HepG2 (cell line): ENCODE measurements around the gene SRC. TPM values are rescaled to one million over a fixed set of nuclear protein-coding genes. Genes with fewer than 3 reads are reported as not detected.

Source experiments
- ATAC-seq: fragments of 200-7000 bp; cut with Tn5 transposase; 3 replicates; pipeline ENCODE4 v1.9.1; 2020; ENCODE audit warnings: mild to moderate bottlenecking, moderate library complexity
- BruUV-seq: library from RNA; stranded (reverse); fragments of 400-500 nt; replicated peaks from 2 replicates; lab custom pipeline; 2021; lab: Mats Ljungman, UMichigan
- CTCF ChIA-PET: fragments of 300-600 bp; formaldehyde crosslinking; extraction: SDS; loops from one replicate; lab custom pipeline; 2021; ENCODE audit warnings: low total read pairs, inconsistent platforms, low intra/inter-chr PET ratio; lab: Yijun Ruan, JAX
- POLR2A ChIA-PET: fragments of 350-600 bp; sonication (Branson Sonifier 250); formaldehyde crosslinking; loops from one replicate; lab custom pipeline; 2020; ENCODE audit warnings: antibody characterized with exemption, inconsistent platforms; lab: Yijun Ruan, JAX
- DNase-seq: peaks from one replicate; pipeline ENCODE4 v3.0.0-alpha.2; 2015; ENCODE audit warnings: low spot score
- FAIRE-seq: peaks from 3 replicates; lab custom pipeline; 2011; peaks lifted over from hg19 to GRCh38; lab: Jason Lieb, UNC
- H2AFZ ChIP-seq: one replicate; pipeline ENCODE4 v1.6.1; 2011; ENCODE audit warnings: low read length, inconsistent platforms
- H3K27ac ChIP-seq: fragments of 300-600 bp; 3 replicates; pipeline ENCODE4 v1.8.0; 2011; ENCODE audit warnings: mixed run types, mild to moderate bottlenecking, mixed read lengths, low read length, inconsistent platforms; ENCODE audit not compliant: insufficient read depth; ENCODE audit errors: extremely low read length
- H3K27me3 ChIP-seq, 2 experiments: fragments of 200-600 bp in 1 of 2; 2 replicates in 1 of 2; 3 replicates in 1 of 2; pipeline versions ENCODE4 v1.6.0 to v1.8.0; 2011; ENCODE audit warnings: low read length in 2 of 2, mild to moderate bottlenecking in 2 of 2, moderate library complexity in 2 of 2, inconsistent platforms in 1 of 2; ENCODE audit not compliant: insufficient read depth in 2 of 2, control insufficient read depth in 1 of 2
- H3K36me3 ChIP-seq, 2 experiments: fragments of 200-600 bp in 1 of 2; replicated peaks in 1 of 2; 2 replicates in 1 of 2; 3 replicates in 1 of 2; pipeline versions ENCODE4 v1.5.1 to v1.8.0; 2011; ENCODE audit warnings: low read length in 2 of 2, inconsistent platforms in 1 of 2; ENCODE audit not compliant: insufficient read depth in 2 of 2, control insufficient read depth in 1 of 2
- H3K4me1 ChIP-seq: 2 replicates; pipeline ENCODE4 v1.5.1; 2012; ENCODE audit warnings: low read length, inconsistent platforms; ENCODE audit not compliant: insufficient read depth
- H3K4me2 ChIP-seq: 2 replicates; pipeline ENCODE4 v1.6.0; 2011; ENCODE audit warnings: low read depth, low read length, inconsistent platforms
- H3K4me3 ChIP-seq, 3 experiments: fragments of 200-600 bp in 1 of 3; sonication (generic), shearing (Covaris generic) in 1 of 3; replicated peaks in 1 of 3; 2 replicates each; pipeline ENCODE4 v1.5.1; 2011 to 2016; ENCODE audit warnings: low read length in 3 of 3, inconsistent platforms in 2 of 3, low read depth in 2 of 3, mild to moderate bottlenecking in 2 of 3, control low read depth in 1 of 3, mixed read lengths in 1 of 3; ENCODE audit not compliant: insufficient read depth in 1 of 3
- H3K79me2 ChIP-seq: one replicate; pipeline ENCODE4 v1.6.1; 2011; ENCODE audit warnings: low read length, inconsistent platforms; ENCODE audit not compliant: insufficient read depth
- H3K9ac ChIP-seq: 2 replicates; pipeline ENCODE4 v1.6.0; 2011; ENCODE audit warnings: mild to moderate bottlenecking, low read depth, low read length, inconsistent platforms; ENCODE audit not compliant: insufficient read depth
- H3K9me3 ChIP-seq: 2 replicates; pipeline ENCODE4 v1.5.1; 2012; ENCODE audit warnings: mild to moderate bottlenecking, low read length
- H4K20me1 ChIP-seq: 2 replicates; pipeline ENCODE4 v1.6.0; 2011; ENCODE audit warnings: inconsistent platforms, mild to moderate bottlenecking, low read length, moderate library complexity; ENCODE audit not compliant: insufficient read depth
- FOSL2 ChIP-seq: sonication (generic); formaldehyde crosslinking; IDR thresholded peaks from 2 replicates; pipeline ENCODE4 v1.4.0; 2020; ENCODE audit warnings: missing genetic modification reagents
- FOXP1 ChIP-seq, 2 experiments: fragments of 450-650 bp in 1 of 2; IDR thresholded peaks; 2 replicates each; pipeline ENCODE4 v1.6.1; 2017 to 2018; ENCODE audit warnings: antibody characterized with exemption in 1 of 2
- IKZF1 ChIP-seq: fragments of 450-650 bp; IDR thresholded peaks from 2 replicates; pipeline ENCODE4 v1.7.1; 2016
- LCORL ChIP-seq, 2 experiments: fragments of 450-650 bp in 1 of 2; sonication (generic) in 1 of 2; formaldehyde crosslinking in 1 of 2; IDR thresholded peaks; 2 replicates each; pipeline versions ENCODE4 v1.5.0 to v1.6.1; 2017 to 2020; ENCODE audit warnings: antibody characterized with exemption in 1 of 2, missing genetic modification reagents in 1 of 2
- NBN ChIP-seq: fragments of 450-650 bp; conservative IDR thresholded peaks from 2 replicates; pipeline ENCODE4 v1.6.1; 2017
- NONO ChIP-seq, 2 experiments: fragments of 450-650 bp in 1 of 2; sonication (generic) in 1 of 2; formaldehyde crosslinking in 1 of 2; IDR thresholded peaks in 1 of 2; conservative IDR thresholded peaks in 1 of 2; 2 replicates each; pipeline versions ENCODE4 v1.6.1 to v1.8.0; 2017 to 2022; ENCODE audit warnings: mild to moderate bottlenecking in 1 of 2, missing genetic modification reagents in 1 of 2, moderate library complexity in 1 of 2
- ZHX2 ChIP-seq, 2 experiments: sonication (generic) in 1 of 2; formaldehyde crosslinking in 1 of 2; IDR thresholded peaks; 2 replicates each; pipeline versions ENCODE4 v1.6.1 to v1.9.0; 2014 to 2022; ENCODE audit warnings: antibody characterized with exemption in 1 of 2, borderline replicate concordance in 1 of 2, inconsistent platforms in 1 of 2, low read depth in 1 of 2, missing genetic modification reagents in 1 of 2
- ZNF557 ChIP-seq: sonication (generic); formaldehyde crosslinking; IDR thresholded peaks from 2 replicates; pipeline ENCODE4 v1.4.0; 2020; ENCODE audit warnings: missing genetic modification reagents
- WGBS: methylation state at CpG from one replicate; pipeline ENCODE4 v1.1.6; 2017; ENCODE audit warnings: low lambda C conversion rate; 5-methylcytosine and 5-hydroxymethylcytosine counted together
- in situ Hi-C: cut with HindIII; loops from 2 replicates; pipeline ENCODE4 v1.10.0; 2017; ENCODE audit warnings: low pct_unique_long_range_greater_than_20kb; ENCODE audit not compliant: extremely low pct_ligation_motif_present
- intact Hi-C: fragments of 100-400 bp; cut with micrococcal nuclease; formaldehyde crosslinking; loops from one replicate; pipeline ENCODE4 v1.10.0; 2022; ENCODE audit not compliant: unreplicated experiment
- polyA plus RNA-seq, 8 experiments: library from polyadenylated mRNA; depleted of rRNA in 3 of 8; stranded (reverse) in 7 of 8; unstranded in 1 of 8; fragments of >200 nt; fragmentation: Illumina TruSeq in 4 of 8; extraction: Trizol in 4 of 8; gene quantifications; 2 replicates each; pipeline versions ENCODE4 v1.2.1 to v1.2.3, GENCODE V29; 2011 to 2016; ENCODE audit warnings: low read depth in 4 of 8, missing spikeins in 1 of 8, mixed read lengths in 1 of 8; ENCODE audit not compliant: insufficient read depth in 1 of 8
- total RNA-seq, 5 experiments: library from RNA; depleted of rRNA; stranded (reverse); fragments of >200 nt; fragmentation: Illumina TruSeq; extraction: Trizol; gene quantifications; 2 replicates each; pipeline ENCODE4 v1.2.3, GENCODE V29; 2016; ENCODE audit warnings: low read depth in 1 of 5

SRC gene
- total and polyA plus RNA-seq, 2 of the 13 experiments (the other 11 are each of a cell fraction or from before 2014, with no cell fraction given) = 54.7 to 192 TPM

- intact Hi-C loops (no loop called here), in situ Hi-C loops (no loop called here)
- Histone ChIP-seq H3K9me3 (no peaks in the 10 kb centered on the region), H4K20me1 (no peaks in the 10 kb centered on the region), H2AFZ (no peak overlapping the region), H3K36me3 (no peaks in the 10 kb centered on the region), H3K4me2 (no peak overlapping the region), H3K9ac (no peak overlapping the region), H3K4me3 (no peak overlapping the region), H3K27ac (no peak overlapping the region)
- 36% methylated on average over 10 of the region's 10 CpGs for WGBS
- POLR2A ChIA-PET = no interaction called here
- no peak for TF ChIP-seq ZNF557 (CRISPR knock-in tag)
- TF ChIP-seq, all 625 proteins: peak for 0
- no TSS peak for BruUV-seq
- CTCF ChIA-PET = no interaction called here
- no peak for DNase-seq
- peaks cover 18 to 99% of the 10 kb centered on the region in 2 experiments; a peak in 4 of 5 replicates for H3K27me3 ChIP-seq
- no peak for ATAC-seq
- FAIRE-seq = no peak
- H3K79me2 ChIP-seq = no peaks in the 10 kb centered on the region
- H3K4me1 ChIP-seq = peaks cover 14% of the 10 kb centered on the region
Measured at GRCh38 chr20:37423545-37423944, 77.6 kb downstream of the SRC start.

- ChIA-PET POLR2A (no interaction called here), CTCF (no interaction called here)
- Histone ChIP-seq H2AFZ (no peak overlapping the region), H3K36me3 (no peaks in the 10 kb centered on the region), H3K27me3 (peaks cover 15 to 99% of the 10 kb centered on the region in 2 experiments; a peak in 4 of 5 replicates), H3K4me1 (peaks cover 14% of the 10 kb centered on the region), H3K9ac (no peak overlapping the region), H3K4me3 (no peak overlapping the region), H3K79me2 (no peaks in the 10 kb centered on the region), H3K9me3 (no peaks in the 10 kb centered on the region), H4K20me1 (no peaks in the 10 kb centered on the region), H3K27ac (no peak overlapping the region), H3K4me2 (no peak overlapping the region)
- ATAC-seq (no peak), DNase-seq (no peak), FAIRE-seq (no peak)
- no TSS peak for BruUV-seq
- WGBS = 12% methylated on average over 3 of the region's 3 CpGs
- intact Hi-C loops (no loop called here), in situ Hi-C loops (no loop called here)
- no peak for TF ChIP-seq ZHX2 (IDR thresholded peaks at IDR 0.05; ENCODE audit: low read depth)
- no peak for TF ChIP-seq ZHX2 (CRISPR knock-in tag; IDR thresholded peaks at IDR 0.05; ENCODE audit: borderline replicate concordance)
- no peak for TF ChIP-seq FOSL2 (CRISPR knock-in tag)
- 0 out of 2 replicates have a peak, but pooled peaks have one; percentile 43 for TF ChIP-seq LCORL (IDR thresholded peaks at IDR 0.05)
- TF ChIP-seq LCORL (CRISPR knock-in tag; IDR thresholded peaks at IDR 0.05) = no peak
- TF ChIP-seq FOXP1 (IDR thresholded peaks at IDR 0.05) = 0 out of 2 replicates have a peak, but pooled peaks have one; percentile 16
- TF ChIP-seq FOXP1 (CRISPR knock-in tag; IDR thresholded peaks at IDR 0.05) = no peak
- TF ChIP-seq NONO (IDR thresholded peaks at IDR 0.05) = 0 out of 2 replicates have a peak, but pooled peaks have one; percentile 53
- TF ChIP-seq NONO (CRISPR knock-in tag; conservative IDR thresholded peaks at IDR 0.05) = no peak
- 0 out of 2 replicates have a peak, but pooled peaks have one; percentile 18 for TF ChIP-seq NBN
- TF ChIP-seq IKZF1 = peak; percentile 91; the same call in 1 of the 2 replicates
Measured at GRCh38 chr20:37424062-37424851, 78.3 kb downstream of the SRC start.
